OCI-LY7 (cell line): ENCODE measurements around the gene CACNA2D1.

Experiments used
- EZH2phosphoT487 ChIP-seq: fragments of 200-600 bp; sonication (generic); IDR thresholded peaks from 2 replicates; pipeline ENCODE4 v1.6.1; 2018; ENCODE audit warnings: low read depth, borderline replicate concordance, mild to moderate bottlenecking, mixed run types, antibody characterized with exemption, low read length, moderate library complexity, mixed read lengths
- TF ChIP-seq, protein P1 (sequence below): fragments of 200-600 bp; sonication (generic); conservative IDR thresholded peaks from 2 replicates; pipeline ENCODE4 v1.5.1; 2014; ENCODE audit warnings: mild to moderate bottlenecking, antibody characterized with exemption, low read length, moderate library complexity, mixed read lengths

DNA sequence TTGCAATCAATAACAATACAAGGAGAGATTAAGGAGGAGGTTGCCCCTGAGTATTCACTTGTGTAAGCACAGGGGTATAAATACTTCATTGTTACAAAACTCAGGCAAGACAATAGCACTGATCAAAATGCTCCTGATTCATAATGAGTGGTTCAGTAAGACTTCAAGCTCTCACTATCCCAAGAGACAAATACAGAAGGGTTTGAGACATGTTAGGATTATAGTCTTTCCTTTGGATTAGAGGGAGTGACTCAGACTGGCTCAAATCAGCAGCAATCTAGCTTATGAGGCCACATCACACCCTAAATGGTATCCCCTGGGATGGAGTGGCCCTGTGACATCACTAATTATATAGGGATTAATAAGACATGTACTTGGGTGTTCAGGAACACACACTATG lies 506.5 kb downstream of the CACNA2D1 start:
- TF ChIP-seq, protein P1, sequence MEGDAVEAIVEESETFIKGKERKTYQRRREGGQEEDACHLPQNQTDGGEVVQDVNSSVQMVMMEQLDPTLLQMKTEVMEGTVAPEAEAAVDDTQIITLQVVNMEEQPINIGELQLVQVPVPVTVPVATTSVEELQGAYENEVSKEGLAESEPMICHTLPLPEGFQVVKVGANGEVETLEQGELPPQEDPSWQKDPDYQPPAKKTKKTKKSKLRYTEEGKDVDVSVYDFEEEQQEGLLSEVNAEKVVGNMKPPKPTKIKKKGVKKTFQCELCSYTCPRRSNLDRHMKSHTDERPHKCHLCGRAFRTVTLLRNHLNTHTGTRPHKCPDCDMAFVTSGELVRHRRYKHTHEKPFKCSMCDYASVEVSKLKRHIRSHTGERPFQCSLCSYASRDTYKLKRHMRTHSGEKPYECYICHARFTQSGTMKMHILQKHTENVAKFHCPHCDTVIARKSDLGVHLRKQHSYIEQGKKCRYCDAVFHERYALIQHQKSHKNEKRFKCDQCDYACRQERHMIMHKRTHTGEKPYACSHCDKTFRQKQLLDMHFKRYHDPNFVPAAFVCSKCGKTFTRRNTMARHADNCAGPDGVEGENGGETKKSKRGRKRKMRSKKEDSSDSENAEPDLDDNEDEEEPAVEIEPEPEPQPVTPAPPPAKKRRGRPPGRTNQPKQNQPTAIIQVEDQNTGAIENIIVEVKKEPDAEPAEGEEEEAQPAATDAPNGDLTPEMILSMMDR, result no peak
- TF ChIP-seq EZH2phosphoT487, result no peak
